ENCODE measurements around the gene PLOD3.

PLOD3 gene

GRCh38 chr7:101238226-101239182, 21.1 kb upstream of the PLOD3 start:
- DNase-seq = no peak

- no peak for DNase-seq
These were observed 20.1 kb upstream of the PLOD3 start, which contains the start of gene CLDN15 for GRCh38 chr7:101237206-101238067. CLDN15 (minus strand) TSS chr7:101237802; CDS start chr7:101237581, 221 bp downstream.

DNA sequence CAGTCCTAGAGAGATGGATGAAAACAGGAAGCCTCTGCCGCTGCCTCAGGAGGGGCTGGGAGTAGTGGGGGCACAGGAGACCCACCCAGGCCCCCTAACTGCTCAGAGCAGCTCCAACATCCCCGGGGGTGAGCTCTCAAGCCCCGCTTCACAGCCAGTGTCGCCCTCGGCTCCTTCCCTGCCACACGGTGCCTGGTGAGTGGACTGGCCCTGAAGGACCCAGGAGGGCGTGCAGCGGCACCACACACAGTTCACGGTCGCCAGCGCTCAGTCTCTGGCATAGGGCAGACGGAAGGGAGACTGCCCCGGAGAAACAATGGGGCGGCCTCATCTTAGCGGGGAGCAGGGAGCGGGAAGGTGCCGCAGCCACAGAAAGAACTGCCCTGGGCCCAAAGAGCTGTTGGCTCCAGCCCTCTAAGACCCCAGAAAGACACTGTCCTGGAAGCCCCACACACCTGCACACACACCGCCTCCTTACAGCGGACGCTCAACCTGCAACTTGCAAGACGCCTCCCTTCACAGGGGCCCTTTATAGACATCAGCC, 19.0 kb upstream of the PLOD3 start:
- DNase-seq = no peak

DNA sequence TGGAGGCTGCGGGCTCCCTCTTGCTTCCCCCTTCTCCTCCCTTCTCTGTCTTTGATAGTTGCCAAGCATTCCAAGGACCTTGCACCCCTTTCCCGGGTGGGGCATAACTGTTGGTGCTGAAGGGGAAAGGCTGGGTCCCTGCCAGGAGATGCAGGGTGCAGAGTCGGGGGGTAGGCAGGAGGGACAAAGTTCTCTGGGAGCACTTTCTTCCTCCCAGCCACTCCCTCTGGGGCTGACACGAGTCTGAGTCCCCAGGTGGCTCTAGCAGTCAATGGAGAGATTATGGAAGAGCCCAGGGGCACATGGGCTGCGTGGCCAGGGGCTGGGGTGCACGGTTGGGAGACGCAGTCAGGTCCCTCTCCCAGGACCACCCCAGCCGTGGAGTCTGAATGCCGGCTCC, 18.1 kb upstream of the PLOD3 start:
- no peak for DNase-seq

DNA sequence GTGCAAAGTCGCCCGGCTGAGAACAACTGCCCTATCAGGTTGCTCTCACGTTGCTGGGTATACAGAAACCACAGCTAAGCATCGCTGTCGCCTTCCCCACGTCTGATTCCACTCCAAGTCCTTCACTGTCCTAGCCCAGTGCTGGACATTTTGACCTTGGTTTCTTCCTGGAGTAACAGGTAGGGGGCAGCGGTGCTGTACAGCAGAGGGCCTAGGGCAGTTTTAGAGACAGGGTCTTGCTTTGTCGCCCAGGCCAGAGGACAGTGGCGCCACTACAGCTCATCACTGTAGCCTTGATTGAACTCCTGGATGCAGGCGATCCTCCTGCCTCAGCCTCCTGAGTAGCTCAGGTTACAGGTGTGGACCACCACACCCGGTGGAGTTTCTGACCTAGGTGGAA, 17.7 kb upstream of the PLOD3 start:
- DNase-seq = no peak

GRCh38 chr7:101234636-101235035, 17.3 kb upstream of the PLOD3 start:
- DNase-seq = no peak

GRCh38 chr7:101233907-101234547, 16.6 kb upstream of the PLOD3 start:
- DNase-seq = no peak

GRCh38 chr7:101232141-101232850, 14.9 kb upstream of the PLOD3 start:
- no peak for DNase-seq

GRCh38 chr7:101231644-101232043, 14.3 kb upstream of the PLOD3 start:
- no peak for DNase-seq

- DNase-seq = no peak
These were observed 9.3 kb upstream of the PLOD3 start for GRCh38 chr7:101226721-101227120.

GRCh38 chr7:101225650-101226049, 8.3 kb upstream of the PLOD3 start:
- no peak for DNase-seq

GRCh38 chr7:101223528-101223927, 6.1 kb upstream of the PLOD3 start:
- no peak for DNase-seq

DNA sequence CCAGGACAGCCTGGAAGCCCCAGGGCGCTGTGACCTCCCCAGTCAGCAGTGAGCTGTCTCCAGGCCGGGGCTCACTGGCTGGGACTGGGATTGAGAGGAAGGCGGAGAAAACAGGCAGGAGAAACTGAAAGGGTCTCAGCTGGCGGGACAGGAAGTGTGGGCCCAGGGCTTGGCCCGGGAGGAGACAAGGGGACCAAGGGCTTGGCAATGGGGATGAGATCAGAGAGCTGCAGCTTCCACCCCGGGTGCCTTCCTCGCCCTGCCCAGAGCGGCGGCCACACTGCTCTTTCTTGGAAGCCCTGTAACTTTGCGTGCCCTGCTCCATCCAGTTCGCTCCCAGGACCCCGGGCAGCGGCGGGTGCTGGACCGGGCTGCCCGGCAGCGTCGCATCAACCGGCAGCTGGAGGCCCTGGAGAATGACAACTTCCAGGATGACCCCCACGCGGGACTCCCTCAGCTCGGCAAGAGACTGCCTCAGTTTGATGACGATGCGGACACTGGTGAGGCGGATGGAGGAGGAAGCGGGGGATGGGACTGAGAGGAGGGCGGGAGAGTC, 5.0 kb upstream of the PLOD3 start:
- no peak for DNase-seq

GRCh38 chr7:101220295-101220694, 2.9 kb upstream of the PLOD3 start:
- no peak for DNase-seq

DNA sequence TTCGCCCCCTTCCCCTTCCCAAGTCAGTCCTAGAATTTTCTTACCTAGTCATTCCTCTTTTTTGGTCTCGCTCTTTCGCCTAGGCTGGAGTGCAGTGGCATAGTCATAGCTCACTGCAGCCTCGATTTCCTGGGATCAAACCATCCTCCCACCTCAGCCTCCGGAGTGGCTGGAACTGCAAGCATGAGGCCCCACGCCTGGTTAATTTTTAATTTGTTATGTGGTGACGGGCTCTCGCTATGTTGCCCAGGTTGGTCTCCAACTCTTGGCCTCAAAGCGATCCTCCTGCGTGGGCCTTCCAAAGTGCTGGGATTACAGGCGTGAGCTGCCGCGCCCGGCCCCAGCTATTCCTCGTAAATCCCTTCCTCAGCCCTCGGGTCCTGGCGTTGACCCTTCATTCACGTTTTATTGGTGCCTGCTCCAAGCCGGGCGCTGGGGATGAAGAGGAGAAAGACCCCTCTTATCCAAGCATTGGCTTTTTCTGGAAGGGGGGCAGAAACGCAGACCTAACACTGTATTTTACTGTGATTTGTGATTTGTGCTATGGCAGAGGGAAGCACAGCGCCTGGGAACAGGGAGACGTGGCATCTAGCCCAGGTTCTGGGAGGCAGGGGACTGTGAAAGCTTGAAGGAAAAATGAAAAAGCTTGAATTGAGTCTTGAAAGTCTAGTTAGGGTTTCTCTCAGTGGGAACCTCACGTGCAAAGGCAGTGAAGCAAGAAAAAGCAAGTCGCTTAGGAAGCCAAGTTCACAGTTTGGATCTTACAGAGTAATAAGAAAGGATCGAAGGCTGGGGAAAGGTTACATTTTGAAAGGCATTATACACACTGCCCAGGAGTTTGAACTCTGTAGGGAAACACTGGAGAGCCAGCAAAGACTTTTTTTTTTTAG, 1.1 kb upstream of the PLOD3 start:
- no peak for DNase-seq

DNA sequence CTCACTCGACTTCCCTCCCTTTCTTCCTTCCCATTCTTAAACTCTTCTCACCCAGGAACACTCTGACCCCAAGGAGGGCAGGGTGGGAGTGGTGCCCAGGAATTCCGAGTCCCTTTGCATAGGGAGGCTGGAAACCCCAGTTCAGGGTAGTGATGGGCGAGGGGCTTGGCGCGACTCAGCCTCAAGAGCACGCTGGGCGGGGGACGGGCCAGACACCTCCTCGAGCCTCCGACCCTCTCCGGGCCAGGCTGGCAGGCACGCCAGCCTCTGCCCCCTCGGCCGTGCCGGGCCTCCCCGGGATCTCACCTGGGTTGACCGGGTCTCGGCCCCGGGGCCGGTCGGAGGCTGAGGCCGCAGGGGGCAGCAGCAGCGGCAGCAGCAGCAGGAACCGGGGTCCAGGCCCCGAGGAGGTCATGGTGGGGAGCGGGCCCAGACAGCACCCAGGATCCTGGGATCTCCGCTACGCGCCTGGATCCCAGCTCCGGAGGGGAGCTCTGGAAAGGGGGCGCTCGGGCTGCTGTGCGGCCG, 457 bp downstream of the PLOD3 start:
- no peak for DNase-seq

DNA sequence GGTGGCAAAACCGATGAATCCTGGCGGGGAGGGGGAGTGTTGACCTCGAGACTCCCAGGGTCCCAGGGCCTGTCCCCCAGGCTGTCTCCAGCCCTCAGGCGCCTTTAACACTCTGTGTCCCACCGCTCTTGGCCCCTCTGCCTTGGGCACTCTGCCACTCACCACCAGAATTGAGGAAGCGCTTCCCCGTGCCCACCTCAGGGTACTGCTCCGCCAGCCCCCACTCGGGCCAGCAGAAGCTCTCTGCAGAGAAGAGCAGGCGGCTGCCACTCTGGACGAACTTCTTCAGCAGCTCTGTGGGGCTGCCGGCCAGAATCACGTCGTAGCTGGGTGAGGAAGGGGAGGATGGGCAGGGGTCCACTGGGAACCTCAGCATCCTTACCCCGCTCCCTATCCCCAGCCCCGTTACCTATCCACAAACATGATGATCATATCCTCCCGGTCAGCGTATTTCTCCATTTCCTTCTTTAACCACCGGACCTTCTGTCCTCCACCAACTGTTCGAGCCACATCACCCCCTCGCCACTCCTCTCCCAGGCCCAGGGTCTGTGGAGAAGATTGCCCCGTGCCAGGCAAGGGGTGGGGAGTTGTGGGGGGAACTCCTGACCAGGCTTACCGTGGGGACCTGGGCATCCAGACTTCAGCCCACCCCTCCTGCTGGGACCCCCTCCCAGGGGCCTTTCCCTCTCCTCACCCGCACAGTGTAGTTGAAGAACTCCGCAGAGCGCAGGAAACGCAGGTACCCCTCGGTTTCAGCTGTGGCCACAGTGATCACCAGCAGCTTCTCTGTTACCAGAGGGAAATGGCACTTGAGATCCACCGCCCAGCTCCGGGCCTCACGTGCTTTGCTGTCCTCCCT, 1.2 kb downstream of the PLOD3 start:
- peak; percentile 30 for DNase-seq

GRCh38 chr7:101212014-101212413, 5.4 kb downstream of the PLOD3 start:
- DNase-seq = no peak

GRCh38 chr7:101211501-101211900, 5.9 kb downstream of the PLOD3 start:
- no peak for DNase-seq

DNA sequence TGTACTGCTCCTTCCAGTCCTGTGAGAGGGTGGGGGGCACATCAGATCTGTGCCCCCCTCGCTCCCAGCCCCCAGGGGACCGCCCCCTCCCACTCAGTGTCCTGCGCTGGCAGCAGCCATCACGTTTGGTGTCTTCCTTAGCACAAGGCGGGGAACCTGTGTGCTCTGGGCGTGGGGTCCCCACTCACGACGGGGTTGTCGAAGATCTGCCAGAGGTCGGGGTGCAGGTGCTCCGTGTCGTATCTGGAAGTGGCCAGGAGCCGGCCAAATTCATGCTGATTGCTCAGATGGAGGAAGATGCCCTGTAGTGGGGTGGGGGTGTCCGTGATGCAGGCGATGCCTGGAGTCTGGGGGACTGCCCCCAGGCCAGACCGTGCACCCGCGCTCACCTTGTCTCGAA, 7.2 kb downstream of the PLOD3 start:
- DNase-seq = no peak

Measured in stimulated activated CD8-positive, alpha-beta memory T cell treated with anti-CD3 and anti-CD28 coated beads, Interleukin-4, amount 100 ng/mL, for 48 hours (primary cell).